ENCODE data around the gene ITK. TPM values are rescaled to one million over a fixed set of nuclear protein-coding genes. Genes with fewer than 3 reads are reported as not detected.

Gene ITK
- total RNA-seq, 1 donor = not detected

DNA sequence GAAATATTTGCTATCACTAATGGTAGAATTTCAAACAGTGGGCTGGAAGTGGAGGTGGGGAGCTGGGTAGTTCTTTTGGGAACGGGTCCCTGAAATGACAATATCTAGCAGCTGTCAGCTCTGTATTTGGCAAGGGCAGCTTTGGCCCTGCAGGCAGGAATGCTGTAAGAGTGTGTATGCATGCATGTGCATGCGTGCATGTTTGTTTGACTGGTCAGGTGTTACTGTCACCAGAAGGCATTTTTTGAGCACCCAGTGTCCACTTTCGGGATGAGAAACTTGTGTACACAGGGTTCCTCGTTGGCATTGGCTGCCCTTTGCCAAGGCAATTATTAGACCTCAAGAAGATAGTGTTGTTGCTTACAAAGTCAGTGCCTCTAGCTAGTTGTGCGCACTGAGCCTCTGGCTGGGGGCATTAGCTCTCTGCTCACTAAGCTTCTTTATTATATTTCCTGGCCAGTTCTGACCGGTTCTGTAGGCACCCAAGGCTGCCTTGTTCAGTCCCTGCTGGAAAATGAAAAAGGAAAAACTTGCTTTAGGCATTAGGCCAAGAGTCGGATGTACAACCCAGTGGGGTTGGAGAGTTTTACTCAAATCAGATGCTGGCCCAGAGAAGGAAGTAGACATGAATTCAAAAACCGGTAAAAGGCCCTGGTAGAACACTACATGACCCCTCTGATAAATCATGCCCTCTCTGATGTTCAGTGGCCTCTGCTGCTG is 87.3 kb downstream of the ITK start:
- no peak for DNase-seq (ENCODE audit: low read depth)
- H3K4me3 ChIP-seq (ENCODE audit: low read depth, low read length) = no peak overlapping the region
- TF ChIP-seq CTCF (IDR thresholded peaks at IDR 0.05; ENCODE audit: insufficient read depth, low read length) = no peak

DNA sequence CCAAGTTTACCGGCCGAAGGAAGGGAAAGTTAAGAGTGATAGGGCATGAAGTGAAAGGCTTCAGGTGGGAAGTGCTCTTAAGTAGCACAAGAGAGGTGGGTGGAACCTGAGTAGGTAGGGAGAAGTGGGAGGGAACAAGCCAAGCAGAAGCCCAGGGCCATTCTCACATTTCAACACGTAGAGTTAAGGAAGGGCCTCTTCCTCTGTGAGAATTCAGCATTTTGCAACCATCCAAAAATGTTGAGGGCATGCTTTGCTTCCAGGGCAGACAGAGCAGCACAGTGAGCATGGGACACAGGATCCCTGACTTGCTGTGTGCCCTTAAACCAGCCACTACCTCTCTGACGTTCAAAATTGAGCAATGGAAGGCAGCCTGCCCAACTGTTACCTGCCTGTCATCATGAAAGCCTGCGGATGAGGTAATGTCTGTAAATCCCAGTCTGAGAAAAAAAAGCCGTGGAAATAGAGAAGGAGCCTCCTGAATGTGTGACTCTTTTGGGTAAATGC is 88.6 kb downstream of the ITK start:
- TF ChIP-seq CTCF (IDR thresholded peaks at IDR 0.05; ENCODE audit: insufficient read depth, low read length) = no peak
- no peak for DNase-seq (ENCODE audit: low read depth)
- no peak overlapping the region for H3K4me3 ChIP-seq (ENCODE audit: low read depth, low read length)

DNA sequence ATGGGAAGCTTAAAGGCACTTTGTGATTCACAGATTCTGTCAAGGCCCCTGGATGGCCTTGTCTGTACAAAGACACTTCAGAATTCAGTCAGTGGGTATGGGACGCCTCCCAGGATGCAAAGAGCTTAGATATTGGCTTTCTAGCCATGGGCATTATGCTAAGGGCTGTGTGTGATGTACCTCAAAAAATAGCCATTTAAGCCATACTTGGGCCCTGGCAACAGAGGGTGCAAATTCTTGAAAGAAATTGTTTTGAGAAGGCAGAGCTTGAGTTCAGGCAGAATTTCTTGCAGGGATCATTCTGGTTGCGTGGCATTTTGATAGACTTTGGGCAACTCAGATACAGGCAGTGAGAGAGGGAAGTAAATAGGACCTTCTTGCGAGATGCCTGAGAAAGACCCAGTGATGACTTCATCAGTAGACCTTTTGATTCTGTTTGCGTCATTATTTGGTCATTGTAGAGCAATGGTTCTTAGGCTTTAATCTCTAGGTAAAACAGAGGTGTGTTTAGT is 89.2 kb downstream of the ITK start:
- no peak overlapping the region for H3K4me3 ChIP-seq (ENCODE audit: low read depth, low read length)
- DNase-seq (ENCODE audit: low read depth) = no peak
- TF ChIP-seq CTCF (IDR thresholded peaks at IDR 0.05; ENCODE audit: insufficient read depth, low read length) = no peak

DNA sequence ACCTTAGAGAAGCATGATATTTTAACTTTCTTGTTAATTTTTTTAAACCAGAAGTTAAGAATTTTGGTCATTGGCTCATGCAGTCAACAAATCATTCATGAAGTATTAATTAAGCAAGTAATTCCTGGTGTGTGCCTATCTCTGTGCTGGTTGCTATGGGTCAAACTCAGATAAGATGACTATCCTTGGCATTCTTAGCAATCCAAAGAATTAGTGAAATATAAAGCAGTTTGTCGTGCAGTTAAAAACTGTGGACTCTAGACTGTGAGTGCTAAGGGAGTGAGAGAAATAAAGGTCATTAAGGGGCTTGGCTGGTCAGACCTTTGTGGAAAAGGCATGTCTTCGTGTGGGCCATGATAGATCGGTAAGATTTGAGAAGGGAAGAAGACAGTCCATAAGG is 90.1 kb downstream of the ITK start:
- no peak overlapping the region for H3K4me3 ChIP-seq (ENCODE audit: low read depth, low read length)
- no peak for DNase-seq (ENCODE audit: low read depth)
- TF ChIP-seq CTCF (IDR thresholded peaks at IDR 0.05; ENCODE audit: insufficient read depth, low read length) = no peak

DNA sequence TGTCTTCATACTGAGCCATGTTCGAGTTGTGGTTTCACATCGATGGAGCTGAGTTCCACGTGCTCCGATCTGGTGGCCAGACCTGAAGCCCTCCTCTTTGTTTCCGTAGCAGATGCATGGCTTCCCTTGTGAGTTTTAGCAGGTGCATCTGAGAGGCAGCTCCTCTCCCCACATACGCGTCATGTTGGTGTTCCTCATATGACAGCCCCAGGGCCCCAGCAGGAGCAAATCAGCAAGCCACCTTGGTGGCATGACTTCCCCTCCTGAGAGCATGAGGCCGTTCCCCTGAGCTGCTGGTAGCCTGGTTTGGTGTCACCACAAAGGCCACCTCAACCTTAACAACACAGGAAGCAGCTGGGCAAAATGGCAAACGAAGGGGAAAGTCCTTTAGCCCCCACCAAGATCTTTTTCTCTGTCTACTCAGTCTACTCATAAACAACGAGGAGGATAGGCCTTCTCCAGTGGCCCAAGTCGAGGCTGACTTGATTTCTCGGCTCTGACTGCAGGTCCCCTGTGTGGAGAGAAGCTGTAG is 91.2 kb downstream of the ITK start:
- no peak for DNase-seq (ENCODE audit: low read depth)
- H3K4me3 ChIP-seq (ENCODE audit: low read depth, low read length) = no peak overlapping the region
- TF ChIP-seq CTCF (IDR thresholded peaks at IDR 0.05; ENCODE audit: insufficient read depth, low read length) = no peak

DNA sequence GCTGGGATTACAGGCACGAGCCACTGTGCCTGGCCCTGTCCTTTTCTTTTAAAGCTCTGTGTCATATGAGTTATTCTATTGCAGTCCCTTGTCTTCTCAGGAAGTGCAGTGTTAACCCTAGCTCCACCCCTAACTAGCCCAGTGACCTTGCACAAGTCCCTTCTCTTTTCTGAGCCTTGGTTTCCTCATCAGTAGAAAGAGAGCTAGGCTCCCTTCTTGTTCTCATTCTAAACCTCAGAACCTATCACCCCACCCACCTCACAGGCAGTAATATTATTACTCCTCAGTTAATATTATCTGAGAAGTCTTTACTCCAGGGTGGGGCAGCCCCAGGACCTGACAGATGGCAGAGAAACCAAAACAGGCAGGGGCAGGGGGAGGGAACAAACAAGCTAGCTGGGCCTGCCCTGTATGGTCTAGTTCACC is 92.5 kb downstream of the ITK start:
- H3K4me3 ChIP-seq (ENCODE audit: low read depth, low read length) = no peak overlapping the region
- TF ChIP-seq CTCF (IDR thresholded peaks at IDR 0.05; ENCODE audit: insufficient read depth, low read length) = no peak
- no peak for DNase-seq (ENCODE audit: low read depth)
